H9 (cell line): ENCODE measurements around the gene XIRP1. TPM values are rescaled to one million over a fixed set of nuclear protein-coding genes. Genes with fewer than 3 reads are reported as not detected.

Experiments used
- DNase-seq: peaks from one replicate; pipeline ENCODE4 v3.0.0-alpha.2; 2017
- H2AFZ ChIP-seq: one replicate; pipeline ENCODE4 v1.6.1; 2013; ENCODE audit warnings: mild to moderate bottlenecking, low read length, control low read depth, moderate library complexity
- H2AK5ac ChIP-seq: 2 replicates; pipeline ENCODE4 v1.6.1; 2013; ENCODE audit warnings: low read length, control low read depth, mixed read lengths; ENCODE audit not compliant: insufficient read length
- H2BK120ac ChIP-seq: one replicate; pipeline ENCODE4 v1.6.1; 2013; ENCODE audit warnings: low read depth, mild to moderate bottlenecking, low read length, control low read depth, inconsistent platforms; ENCODE audit not compliant: poor library complexity, severe bottlenecking
- H2BK12ac ChIP-seq: 2 replicates; pipeline ENCODE4 v1.6.1; 2013; ENCODE audit warnings: low read length, control low read depth, mixed read lengths, low read depth; ENCODE audit not compliant: insufficient read length
- H2BK15ac ChIP-seq: 2 replicates; pipeline ENCODE4 v1.6.1; 2013; ENCODE audit warnings: low read depth, low read length, control low read depth
- H2BK20ac ChIP-seq: one replicate; pipeline ENCODE4 v1.6.1; 2013; ENCODE audit warnings: low read depth, mild to moderate bottlenecking, low read length, control low read depth, inconsistent platforms; ENCODE audit not compliant: poor library complexity, severe bottlenecking
- H2BK5ac ChIP-seq: 2 replicates; pipeline ENCODE4 v1.6.1; 2013; ENCODE audit warnings: low read length, control low read depth, mixed read lengths; ENCODE audit not compliant: insufficient read length
- H3K14ac ChIP-seq: 2 replicates; pipeline ENCODE4 v1.6.1; 2013; ENCODE audit warnings: low read length, control low read depth; ENCODE audit not compliant: insufficient read depth
- H3K18ac ChIP-seq: 2 replicates; pipeline ENCODE4 v1.6.1; 2013; ENCODE audit warnings: low read depth, mild to moderate bottlenecking, mixed read lengths, low read length, control low read depth; ENCODE audit not compliant: insufficient read length
- H3K23ac ChIP-seq: 2 replicates; pipeline ENCODE4 v1.6.1; 2013; ENCODE audit warnings: low read length, control low read depth, mixed read lengths, low read depth; ENCODE audit not compliant: insufficient read length
- H3K23me2 ChIP-seq: 2 replicates; pipeline ENCODE4 v1.6.1; 2013; ENCODE audit warnings: low read depth, mild to moderate bottlenecking, mixed read lengths, low read length, control low read depth; ENCODE audit not compliant: insufficient read length, poor library complexity, severe bottlenecking
- H3K27ac ChIP-seq: 2 replicates; pipeline ENCODE4 v1.5.1; 2013; ENCODE audit warnings: low read length, control low read depth, mixed read lengths, low read depth; ENCODE audit not compliant: insufficient read length
- H3K27me3 ChIP-seq: 2 replicates; pipeline ENCODE4 v1.6.1; 2013; ENCODE audit warnings: low read length, control low read depth, inconsistent platforms; ENCODE audit not compliant: insufficient read depth
- H3K4ac ChIP-seq: 2 replicates; pipeline ENCODE4 v1.6.1; 2013; ENCODE audit warnings: low read depth, mild to moderate bottlenecking, control low read depth, inconsistent platforms, low read length, moderate library complexity
- H3K4me1 ChIP-seq: 2 replicates; pipeline ENCODE4 v1.6.1; 2013; ENCODE audit warnings: low read length, control low read depth, inconsistent platforms; ENCODE audit not compliant: insufficient read depth
- H3K4me2 ChIP-seq: 2 replicates; pipeline ENCODE4 v1.6.1; 2013; ENCODE audit warnings: low read length, control low read depth, mixed read lengths; ENCODE audit not compliant: insufficient read length, insufficient read depth
- H3K56ac ChIP-seq: 2 replicates; pipeline ENCODE4 v1.6.1; 2013; ENCODE audit warnings: low read depth, mild to moderate bottlenecking, mixed read lengths, low read length, control low read depth; ENCODE audit not compliant: insufficient read length
- H3K79me1 ChIP-seq: 2 replicates; pipeline ENCODE4 v1.6.1; 2013; ENCODE audit warnings: low read depth, mild to moderate bottlenecking, moderate library complexity, low read length, control low read depth, inconsistent platforms; ENCODE audit not compliant: insufficient read depth, poor library complexity, severe bottlenecking
- H3K79me2 ChIP-seq: 2 replicates; pipeline ENCODE4 v1.6.1; 2013; ENCODE audit warnings: low read length, control low read depth, inconsistent platforms; ENCODE audit not compliant: insufficient read depth
- H3K9ac ChIP-seq: 2 replicates; pipeline ENCODE4 v1.6.1; 2013; ENCODE audit warnings: low read length, control low read depth, mixed read lengths; ENCODE audit not compliant: insufficient read length; ENCODE audit errors: extremely low read depth
- H3K9me3 ChIP-seq: one replicate; pipeline ENCODE4 v1.6.1; 2013; ENCODE audit warnings: low read depth, low read length, inconsistent platforms; ENCODE audit not compliant: control insufficient read depth
- H3T11ph ChIP-seq: one replicate; pipeline ENCODE4 v1.6.1; 2013; ENCODE audit warnings: mild to moderate bottlenecking, low read length, control low read depth, inconsistent platforms
- H4K20me1 ChIP-seq: one replicate; pipeline ENCODE4 v1.6.1; 2013; ENCODE audit not compliant: control insufficient read depth, insufficient read length, insufficient read depth
- H4K5ac ChIP-seq: 2 replicates; pipeline ENCODE4 v1.6.1; 2013; ENCODE audit warnings: low read depth, mild to moderate bottlenecking, mixed read lengths, low read length, control low read depth; ENCODE audit not compliant: insufficient read length
- H4K8ac ChIP-seq: replicated peaks from 2 replicates; pipeline ENCODE4 v1.6.1; 2013; ENCODE audit warnings: low read length, control low read depth, mixed read lengths, low read depth; ENCODE audit not compliant: insufficient read length
- H4K91ac ChIP-seq: 2 replicates; pipeline ENCODE4 v1.6.1; 2013; ENCODE audit warnings: low read depth, mild to moderate bottlenecking, moderate library complexity, mixed read lengths, low read length, control low read depth; ENCODE audit not compliant: insufficient read length
- H3K27ac Mint-ChIP-seq, 3 experiments: 2 replicates in 2 of 3; 3 replicates in 1 of 3; pipeline ENCODE4 v1.8.0; 2020 to 2021; ENCODE audit warnings: mixed read lengths in 3 of 3, mild to moderate bottlenecking in 1 of 3, moderate library complexity in 1 of 3
- H3K27me3 Mint-ChIP-seq: 2 replicates; pipeline ENCODE4 v1.8.0; 2021; ENCODE audit warnings: low read depth, mild to moderate bottlenecking, moderate library complexity, mixed read lengths
- H3K36me3 Mint-ChIP-seq, 3 experiments: 2 replicates in 2 of 3; 3 replicates in 1 of 3; pipeline ENCODE4 v1.8.0; 2020 to 2021; ENCODE audit warnings: low read depth in 3 of 3, mixed read lengths in 3 of 3; ENCODE audit not compliant: insufficient read depth in 1 of 3
- H3K4me1 Mint-ChIP-seq, 2 experiments: 2 replicates each; pipeline ENCODE4 v1.8.0; 2020; ENCODE audit warnings: mixed read lengths in 2 of 2
- H3K4me3 Mint-ChIP-seq, 2 experiments: 2 replicates in 1 of 2; 3 replicates in 1 of 2; pipeline ENCODE4 v1.8.0; 2020 to 2021; ENCODE audit warnings: mild to moderate bottlenecking in 2 of 2, mixed read lengths in 2 of 2, moderate library complexity in 1 of 2
- H3K9me3 Mint-ChIP-seq, 2 experiments: 2 replicates in 1 of 2; 3 replicates in 1 of 2; pipeline ENCODE4 v1.8.0; 2020; ENCODE audit warnings: mild to moderate bottlenecking in 2 of 2, mixed read lengths in 2 of 2, moderate library complexity in 1 of 2
- WGBS: extraction: QIAGEN DNeasy Blood & Tissue Kit; methylation state at CpG from one replicate; pipeline ENCODE4 v1.1.7; 2013; ENCODE audit warnings: missing lambda C conversion rate, low lambda C conversion rate, mixed read lengths; ENCODE audit not compliant: insufficient read length; ENCODE audit errors: extremely low coverage; 5-methylcytosine and 5-hydroxymethylcytosine counted together
- total RNA-seq: library from RNA; stranded (reverse); gene quantifications from 2 replicates; pipeline ENCODE4 v1.2.1, GENCODE V29; 2021
- TF ChIP-seq, protein P1 (sequence below): fragments of 200-600 bp; sonication (generic); conservative IDR thresholded peaks from 3 replicates; pipeline ENCODE4 v1.8.0; 2021; ENCODE audit warnings: antibody characterized with exemption, mild to moderate bottlenecking

XIRP1 gene
- total RNA-seq, 1 experiment from 2014 or later = not detected

GRCh38 chr3:39158148-39158715 lies 34.2 kb downstream of the XIRP1 start:
- Histone ChIP-seq H3K27ac (no peak overlapping the region), H2BK12ac (no peak overlapping the region), H3K56ac (no peak overlapping the region), H3T11ph (no peak overlapping the region), H2BK20ac (no peak overlapping the region), H3K79me2 (no peaks in the 10 kb centered on the region; the same call in 1 of the 2 replicates), H3K23ac (no peak overlapping the region), H3K23me2 (no peaks in the 10 kb centered on the region), H3K79me1 (no peaks in the 10 kb centered on the region), H2BK5ac (no peak overlapping the region), H4K20me1 (no peaks in the 10 kb centered on the region), H3K14ac (no peak overlapping the region), H2BK120ac (no peak overlapping the region), H3K9ac (no peak overlapping the region), H4K91ac (no peak overlapping the region), H4K5ac (no peak overlapping the region), H3K4me1 (no peaks in the 10 kb centered on the region; the same call in 1 of the 2 replicates), H2AK5ac (no peak overlapping the region), H2BK15ac (no peak overlapping the region), H3K4ac (no peak overlapping the region), H2AFZ (no peak overlapping the region), H3K9me3 (no peaks in the 10 kb centered on the region), H4K8ac (no peak overlapping the region), H3K27me3 (no peaks in the 10 kb centered on the region), H3K4me2 (no peak overlapping the region), H3K18ac (no peak overlapping the region)
- H3K36me3 Mint-ChIP-seq = peaks cover 0 to 6% (median 1%) of the 10 kb centered on the region in 3 experiments; a peak in 5 of 7 replicates
- TF ChIP-seq, protein P1, sequence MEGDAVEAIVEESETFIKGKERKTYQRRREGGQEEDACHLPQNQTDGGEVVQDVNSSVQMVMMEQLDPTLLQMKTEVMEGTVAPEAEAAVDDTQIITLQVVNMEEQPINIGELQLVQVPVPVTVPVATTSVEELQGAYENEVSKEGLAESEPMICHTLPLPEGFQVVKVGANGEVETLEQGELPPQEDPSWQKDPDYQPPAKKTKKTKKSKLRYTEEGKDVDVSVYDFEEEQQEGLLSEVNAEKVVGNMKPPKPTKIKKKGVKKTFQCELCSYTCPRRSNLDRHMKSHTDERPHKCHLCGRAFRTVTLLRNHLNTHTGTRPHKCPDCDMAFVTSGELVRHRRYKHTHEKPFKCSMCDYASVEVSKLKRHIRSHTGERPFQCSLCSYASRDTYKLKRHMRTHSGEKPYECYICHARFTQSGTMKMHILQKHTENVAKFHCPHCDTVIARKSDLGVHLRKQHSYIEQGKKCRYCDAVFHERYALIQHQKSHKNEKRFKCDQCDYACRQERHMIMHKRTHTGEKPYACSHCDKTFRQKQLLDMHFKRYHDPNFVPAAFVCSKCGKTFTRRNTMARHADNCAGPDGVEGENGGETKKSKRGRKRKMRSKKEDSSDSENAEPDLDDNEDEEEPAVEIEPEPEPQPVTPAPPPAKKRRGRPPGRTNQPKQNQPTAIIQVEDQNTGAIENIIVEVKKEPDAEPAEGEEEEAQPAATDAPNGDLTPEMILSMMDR = no peak
- no peak overlapping the region for H3K4me3 Mint-ChIP-seq
- H3K9me3 Mint-ChIP-seq = peaks cover 3 to 4% of the 10 kb centered on the region in 2 experiments; a peak in 4 of 5 replicates
- H3K27me3 Mint-ChIP-seq = no peaks in the 10 kb centered on the region; the same call in 1 of the 2 replicates
- no CpG with 5 or more reads among the region's 5 CpGs for WGBS
- peaks cover 35 to 38% of the 10 kb centered on the region in 2 experiments for H3K4me1 Mint-ChIP-seq
- H3K27ac Mint-ChIP-seq = no peak overlapping the region
- DNase-seq = no peak
